Measurements from ENCODE around the gene ARHGEF28.

- TF ChIP-seq CTCF (IDR thresholded peaks at IDR 0.05) (no peak), EZH2phosphoT487 (IDR thresholded peaks at IDR 0.05) (no peak)
Measured at GRCh38 chr5:73957397-73958001, 331.5 kb downstream of the ARHGEF28 start.
